GM13977 (cell line): ENCODE data around the gene CTNNBL1.

Source experiments
- DNase-seq: peaks from one replicate; pipeline ENCODE4 v3.0.0; 2012; ENCODE audit warnings: low spot score
- CTCF ChIP-seq: IDR thresholded peaks from 2 replicates; pipeline ENCODE4 v1.5.1; 2012; ENCODE audit warnings: mild to moderate bottlenecking, control low read depth; ENCODE audit not compliant: insufficient read depth; ENCODE audit errors: extremely low read depth, missing control alignments
- in situ Hi-C: fragments of 300-500 bp; cut with MboI; formaldehyde crosslinking; loops from one replicate; pipeline ENCODE4 v1.12.0; 2022; ENCODE audit warnings: low sequenced_read_pairs, low pct_unique_long_range_greater_than_20kb, mixed read lengths, inconsistent platforms; ENCODE audit not compliant: unreplicated experiment

Gene CTNNBL1

GRCh38 chr20:37902504-37903313 lies 208.9 kb downstream of the CTNNBL1 start, which contains the start of gene VSTM2L:
Gene VSTM2L, plus strand, starts transcription at chr20:37903127. Its CDS starts 224 bp downstream, at chr20:37903351.
- DNase-seq, result peak; percentile 75
- in situ Hi-C loops, result no loop called here
- no peak for TF ChIP-seq CTCF

- TF ChIP-seq CTCF, result peak; percentile 68
- peak; percentile 56 for DNase-seq
- in situ Hi-C loops, result no loop called here
Observed at GRCh38 chr20:37903317-37904007, 209.6 kb downstream of the CTNNBL1 start.

GRCh38 chr20:37904008-37904642 lies 210.3 kb downstream of the CTNNBL1 start:
- in situ Hi-C loops, result no loop called here
- no peak for DNase-seq
- no peak for TF ChIP-seq CTCF

GRCh38 chr20:37904845-37905373 lies 211.1 kb downstream of the CTNNBL1 start:
- in situ Hi-C loops, result no loop called here
- TF ChIP-seq CTCF, result no peak

GRCh38 chr20:37905671-37906613 lies 212.1 kb downstream of the CTNNBL1 start:
- DNase-seq, result no peak
- no peak for TF ChIP-seq CTCF
- in situ Hi-C loops, result no loop called here

More at GRCh38 chr20:37904845-37905373, 211.1 kb downstream of the CTNNBL1 start:
- DNase-seq, result no peak
